BLaER1 (cell line): ENCODE measurements around the gene RRP12.
"Not testable (repeated sequence)": the region's sequence is repeated elsewhere in the genome, so short reads cannot be mapped to it uniquely, and the experiment has no call there.

Experiments used
- H3K27ac ChIP-seq: shearing (Covaris generic); formaldehyde crosslinking; 2 replicates; pipeline ENCODE4 v1.8.1; 2022
- H3K27me3 ChIP-seq: shearing (Covaris generic); formaldehyde crosslinking; 2 replicates; pipeline ENCODE4 v1.8.1; 2022
- H3K36me3 ChIP-seq: shearing (Covaris generic); formaldehyde crosslinking; 2 replicates; pipeline ENCODE4 v1.8.1; 2022
- H3K4me1 ChIP-seq: shearing (Covaris generic); formaldehyde crosslinking; 2 replicates; pipeline ENCODE4 v1.8.1; 2022
- H3K4me2 ChIP-seq: shearing (Covaris generic); formaldehyde crosslinking; 2 replicates; pipeline ENCODE4 v1.8.1; 2022
- H3K4me3 ChIP-seq: shearing (Covaris generic); formaldehyde crosslinking; 2 replicates; pipeline ENCODE4 v1.8.1; 2022
- H3K9ac ChIP-seq: shearing (Covaris generic); formaldehyde crosslinking; 2 replicates; pipeline ENCODE4 v1.8.1; 2022
- H3K9me3 ChIP-seq: shearing (Covaris generic); formaldehyde crosslinking; 2 replicates; pipeline ENCODE4 v1.8.1; 2022
- H4K20me1 ChIP-seq: shearing (Covaris generic); formaldehyde crosslinking; 2 replicates; pipeline ENCODE4 v1.8.1; 2022
- Cebpa-rat ChIP-seq: shearing (Covaris generic); IDR thresholded peaks from 2 replicates; pipeline ENCODE4 v1.8.1; 2022

Gene RRP12

GRCh38 chr10:97427571-97428179 is 26.5 kb upstream of the RRP12 start:
- Histone ChIP-seq H3K4me3 (peak overlapping the region; percentile 91), H4K20me1 (peaks cover 51% of the 10 kb centered on the region), H3K27me3 (no peaks in the 10 kb centered on the region), H3K27ac (peak overlapping the region; percentile 88), H3K9me3 (no peaks in the 10 kb centered on the region), H3K36me3 (peaks cover 49% of the 10 kb centered on the region), H3K4me1 (peaks cover 57% of the 10 kb centered on the region), H3K9ac (peak overlapping the region; percentile 95), H3K4me2 (peak overlapping the region; percentile 96)
- TF ChIP-seq Cebpa-rat, result no peak

DNA sequence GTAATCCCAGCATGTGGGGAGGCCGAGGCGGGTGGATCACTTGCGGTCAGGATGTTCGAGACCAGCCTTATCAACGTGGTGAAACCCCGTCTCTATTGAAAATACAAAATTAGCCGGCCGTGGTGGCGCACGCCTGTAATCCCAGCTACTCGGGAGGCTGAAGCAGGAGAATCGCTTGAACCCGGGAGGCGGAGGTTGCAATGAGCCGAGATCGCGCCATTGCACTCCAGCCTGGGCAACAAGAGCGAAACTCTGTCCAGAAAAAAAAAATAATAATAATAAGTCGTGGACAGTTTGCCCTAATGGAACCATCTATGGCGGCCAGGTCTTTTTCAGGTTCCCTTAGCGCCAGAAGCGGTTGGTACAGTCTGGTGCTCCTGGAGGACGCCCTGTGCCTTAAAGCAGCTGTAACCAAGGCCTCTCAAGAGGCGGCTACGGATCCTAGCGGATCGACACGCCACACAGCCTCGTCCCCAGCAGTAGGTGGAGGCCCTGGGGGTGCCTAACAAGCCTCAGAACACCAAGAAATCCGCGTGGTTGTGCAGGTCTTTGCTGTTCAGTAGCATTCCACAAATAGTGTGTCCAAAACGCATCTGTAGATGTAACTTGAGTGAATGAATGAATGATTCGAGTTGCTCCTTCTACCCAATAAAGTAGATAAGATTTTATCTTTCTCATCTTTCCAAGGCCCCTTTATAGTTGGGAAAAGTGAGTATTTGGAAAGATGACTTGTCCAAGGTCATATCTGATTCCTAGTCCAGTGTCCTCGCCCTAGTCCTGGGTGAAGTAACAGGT is 25.8 kb upstream of the RRP12 start:
- Histone ChIP-seq H4K20me1 (peaks cover 50% of the 10 kb centered on the region), H3K27ac (peak overlapping the region; percentile 88), H3K4me3 (peak overlapping the region; percentile 91), H3K4me1 (peaks cover 57% of the 10 kb centered on the region), H3K9me3 (no peaks in the 10 kb centered on the region), H3K4me2 (peak overlapping the region; percentile 96), H3K27me3 (no peaks in the 10 kb centered on the region), H3K9ac (peak overlapping the region; percentile 95), H3K36me3 (peaks cover 44% of the 10 kb centered on the region)
- no peak for TF ChIP-seq Cebpa-rat

- H3K4me2 ChIP-seq, result peak within 1 kb of the TSS; percentile 96
- no peaks in the 10 kb centered on the region for H3K27me3 ChIP-seq
- no peaks in the 10 kb centered on the region for H3K9me3 ChIP-seq
- H4K20me1 ChIP-seq, result peaks cover 42% of the 10 kb centered on the region
- peaks cover 36% of the 10 kb centered on the region for H3K36me3 ChIP-seq
- peak within 1 kb of the TSS; percentile 91 for H3K4me3 ChIP-seq
- peaks cover 57% of the 10 kb centered on the region for H3K4me1 ChIP-seq
- TF ChIP-seq Cebpa-rat, result no peak
- H3K27ac ChIP-seq, result peak within 1 kb of the TSS; percentile 88
- H3K9ac ChIP-seq, result peak within 1 kb of the TSS; percentile 95
Observed at GRCh38 chr10:97425964-97426775, 25.0 kb upstream of the RRP12 start, which contains the start of gene PGAM1. TSS of gene PGAM1 (plus strand) at chr10:97426191. CDS start at chr10:97426308, 117 bp downstream.

DNA sequence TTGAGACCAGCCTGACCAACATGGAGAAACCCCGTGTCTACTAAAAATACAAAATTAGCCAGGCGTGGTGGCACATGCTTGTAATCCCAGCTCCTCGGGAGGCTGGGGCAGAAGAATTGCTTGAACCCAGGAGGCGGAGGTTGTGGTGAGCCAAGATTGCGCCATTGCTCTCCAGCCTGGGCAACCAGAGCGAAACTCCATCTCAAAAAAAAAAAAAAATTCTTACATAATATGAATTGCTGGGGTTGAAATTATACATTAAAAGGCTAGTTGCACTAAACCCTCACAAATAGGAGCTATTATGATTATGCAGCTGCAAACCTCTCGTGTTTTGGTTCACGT is 22.6 kb upstream of the RRP12 start:
- not testable (repeated sequence) for H3K9ac ChIP-seq, H3K4me3 ChIP-seq, H3K27me3 ChIP-seq, H3K27ac ChIP-seq, H3K9me3 ChIP-seq
- peaks cover 19% of the 10 kb centered on the region for H4K20me1 ChIP-seq
- peak overlapping the region; percentile 56; the same call in 1 of the 2 replicates for H3K4me2 ChIP-seq
- H3K4me1 ChIP-seq, result peaks cover 61% of the 10 kb centered on the region
- TF ChIP-seq Cebpa-rat, result 0 out of 2 replicates have a peak, but pooled peaks have one; percentile 29
- H3K36me3 ChIP-seq, result peaks cover 13% of the 10 kb centered on the region; the same call in 1 of the 2 replicates

- peak overlapping the region; percentile 63 for H3K4me2 ChIP-seq
- no peaks in the 10 kb centered on the region for H3K27me3 ChIP-seq
- H3K36me3 ChIP-seq, result no peaks in the 10 kb centered on the region
- H3K4me3 ChIP-seq, result no peak overlapping the region
- no peak overlapping the region for H3K9ac ChIP-seq
- H4K20me1 ChIP-seq, result no peaks in the 10 kb centered on the region
- no peak overlapping the region for H3K27ac ChIP-seq
- no peak for TF ChIP-seq Cebpa-rat
- H3K9me3 ChIP-seq, result no peaks in the 10 kb centered on the region
- H3K4me1 ChIP-seq, result peaks cover 58% of the 10 kb centered on the region
Observed at GRCh38 chr10:97416565-97416964, 15.4 kb upstream of the RRP12 start.

DNA sequence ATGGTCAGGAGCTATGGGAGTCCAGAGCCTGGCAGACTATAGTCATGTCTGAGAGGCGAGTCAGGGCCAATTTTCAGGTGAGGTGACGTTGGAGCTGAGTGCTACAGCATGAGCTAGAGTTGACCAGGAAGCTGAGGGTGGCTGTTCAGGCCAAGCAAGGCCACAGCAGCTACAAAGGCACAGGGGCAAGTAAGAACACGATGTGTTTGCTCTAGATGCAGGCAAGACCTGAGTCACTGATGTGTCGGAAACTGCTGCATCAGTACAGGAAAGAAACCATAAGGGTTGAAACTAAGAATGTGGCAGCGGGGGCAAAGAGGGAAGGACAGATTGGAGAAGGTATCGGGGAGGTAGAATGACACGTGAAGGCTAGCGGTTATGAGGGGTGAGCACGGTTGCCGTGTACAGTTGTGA is 11.8 kb upstream of the RRP12 start:
- no peaks in the 10 kb centered on the region for H3K36me3 ChIP-seq
- no peak for TF ChIP-seq Cebpa-rat
- no peaks in the 10 kb centered on the region for H3K27me3 ChIP-seq
- no peaks in the 10 kb centered on the region for H3K9me3 ChIP-seq
- no peak overlapping the region for H3K27ac ChIP-seq
- H3K4me1 ChIP-seq, result peaks cover 33% of the 10 kb centered on the region
- no peak overlapping the region for H3K4me2 ChIP-seq
- H3K4me3 ChIP-seq, result no peak overlapping the region
- no peaks in the 10 kb centered on the region for H4K20me1 ChIP-seq
- H3K9ac ChIP-seq, result no peak overlapping the region

DNA sequence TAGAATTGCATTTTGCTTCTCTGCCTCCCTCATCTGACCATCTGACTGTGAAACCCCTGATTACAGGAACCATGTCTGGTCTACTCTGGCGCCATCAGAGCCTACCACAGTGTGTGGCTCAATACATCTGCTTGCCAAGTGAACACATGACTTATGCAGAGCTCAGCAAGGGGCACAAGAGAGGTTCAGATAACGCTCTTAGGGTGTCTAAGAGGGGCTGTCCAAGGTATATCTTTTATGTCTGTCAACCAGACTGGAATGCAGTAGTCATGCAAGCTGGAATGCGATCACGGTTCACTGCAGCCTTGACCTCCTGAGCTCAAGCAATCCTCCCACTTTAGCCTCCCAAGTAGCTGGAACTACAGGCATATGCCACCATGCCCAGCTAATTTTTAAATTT is 10.3 kb upstream of the RRP12 start:
- no peak overlapping the region for H3K4me2 ChIP-seq
- H3K27ac ChIP-seq, result no peak overlapping the region

GRCh38 chr10:97408496-97408992 is 7.4 kb upstream of the RRP12 start:
- no peaks in the 10 kb centered on the region for H4K20me1 ChIP-seq
- H3K4me1 ChIP-seq, result peaks cover 31% of the 10 kb centered on the region
- H3K9ac ChIP-seq, result no peak overlapping the region
- no peaks in the 10 kb centered on the region for H3K27me3 ChIP-seq
- no peak overlapping the region for H3K27ac ChIP-seq
- H3K9me3 ChIP-seq, result no peaks in the 10 kb centered on the region
- H3K4me2 ChIP-seq, result no peak overlapping the region
- H3K36me3 ChIP-seq, result no peaks in the 10 kb centered on the region
- no peak for TF ChIP-seq Cebpa-rat
- no peak overlapping the region for H3K4me3 ChIP-seq

More for the DNA sequence above, 10.3 kb upstream of the RRP12 start:
- no peaks in the 10 kb centered on the region for H3K27me3 ChIP-seq
- no peaks in the 10 kb centered on the region for H3K9me3 ChIP-seq
- H3K36me3 ChIP-seq, result no peaks in the 10 kb centered on the region
- H3K4me3 ChIP-seq, result no peak overlapping the region
- TF ChIP-seq Cebpa-rat, result no peak
- peaks cover 41% of the 10 kb centered on the region for H3K4me1 ChIP-seq
- no peaks in the 10 kb centered on the region for H4K20me1 ChIP-seq
- no peak overlapping the region for H3K9ac ChIP-seq

GRCh38 chr10:97407952-97408248 is 6.8 kb upstream of the RRP12 start:
- no peak overlapping the region for H3K9ac ChIP-seq
- H3K27ac ChIP-seq, result no peak overlapping the region
- no peaks in the 10 kb centered on the region for H3K36me3 ChIP-seq
- H4K20me1 ChIP-seq, result no peaks in the 10 kb centered on the region
- no peak overlapping the region for H3K4me2 ChIP-seq
- H3K4me1 ChIP-seq, result peaks cover 24% of the 10 kb centered on the region
- no peak for TF ChIP-seq Cebpa-rat
- H3K9me3 ChIP-seq, result no peaks in the 10 kb centered on the region
- H3K4me3 ChIP-seq, result no peak overlapping the region
- no peaks in the 10 kb centered on the region for H3K27me3 ChIP-seq
